Omental fat pad (tissue), 4 donors: ENCODE results near the gene EBP. TPM values are rescaled to one million over a fixed set of nuclear protein-coding genes. Genes with fewer than 3 reads are reported as not detected.

Experiments used
- ATAC-seq: fragments of 150-250 bp; one replicate; pipeline ENCODE4 v1.9.1; 2016; ENCODE audit warnings: mild to moderate bottlenecking, moderate library complexity; ENCODE audit not compliant: low FRiP score
- DNase-seq: peaks from one replicate; pipeline ENCODE4 v3.0.0-alpha.2; 2019; ENCODE audit warnings: low spot score
- CTCF ChIP-seq, 3 donors: fragments of 450-650 bp; IDR thresholded peaks; one replicate each; pipeline ENCODE4 v1.5.1; 2016 to 2017; ENCODE audit warnings: antibody characterized with exemption in 3 of 3, mild to moderate bottlenecking in 3 of 3, moderate library complexity in 2 of 3
- total RNA-seq, 4 donors: library from RNA; depleted of rRNA; stranded (reverse); fragments of >200 nt; gene quantifications; one replicate each; pipeline ENCODE4 v1.1.0, GENCODE V29; 2016

Gene EBP
- total RNA-seq, 4 donors from 2014 or later = 15.1 to 24.9 (median 17.2) TPM

- TF ChIP-seq CTCF (IDR thresholded peaks at IDR 0.05) = no peak
- ATAC-seq (no peak), DNase-seq (no peak)
These were observed 41.0 kb upstream of the EBP start for GRCh38 chrX:48480583-48480982.

- DNase-seq = no peak
- TF ChIP-seq CTCF (IDR thresholded peaks at IDR 0.05) = no peak
- ATAC-seq = no peak
These were observed 39.1 kb upstream of the EBP start for GRCh38 chrX:48482526-48482925.

GRCh38 chrX:48487362-48487798 is 34.2 kb upstream of the EBP start:
- ATAC-seq (no peak), DNase-seq (no peak)
- no peak for TF ChIP-seq CTCF (IDR thresholded peaks at IDR 0.05)

- TF ChIP-seq CTCF (IDR thresholded peaks at IDR 0.05) = no peak
- ATAC-seq (no peak), DNase-seq (no peak)
These were observed 33.6 kb upstream of the EBP start for GRCh38 chrX:48488034-48488433.

- ATAC-seq (no peak), DNase-seq (no peak)
- no peak for TF ChIP-seq CTCF (IDR thresholded peaks at IDR 0.05)
These were observed 32.3 kb upstream of the EBP start for GRCh38 chrX:48489296-48489695.

GRCh38 chrX:48489892-48490291 is 31.7 kb upstream of the EBP start:
- no peak for ATAC-seq
- DNase-seq = no peak
- no peak for TF ChIP-seq CTCF (IDR thresholded peaks at IDR 0.05)

- ATAC-seq (no peak), DNase-seq (no peak)
- no peak for TF ChIP-seq CTCF (IDR thresholded peaks at IDR 0.05)
These were observed 30.9 kb upstream of the EBP start for GRCh38 chrX:48490661-48491060.
